T-helper 17 cell (primary cell): ENCODE data around the gene PTPN23. TPM values are rescaled to one million over a fixed set of nuclear protein-coding genes. Genes with fewer than 3 reads are reported as not detected.
A peak's percentile ranks its signal among the peaks of the same experiment; 100 is the strongest.
"Not testable (repeated sequence)": the region's sequence is repeated elsewhere in the genome, so short reads cannot be mapped to it uniquely, and the experiment has no call there.

Source experiments
- ATAC-seq: fragments of 150-1000 bp; cut with Tn5 transposase; 2 replicates; pipeline ENCODE4 v1.10.0; 2021; ENCODE audit warnings: mild to moderate bottlenecking, moderate library complexity
- DNase-seq, 3 donors: peaks; one replicate each; pipeline versions ENCODE4 v3.0.0 to v3.0.0-alpha.2; 2020 to 2021
- H3K9me3 ChIP-seq: one replicate; pipeline ENCODE4 v1.7.0; 2013; ENCODE audit warnings: low read length, mild to moderate bottlenecking; ENCODE audit not compliant: control insufficient read depth, poor library complexity, severe bottlenecking
- H3K27ac Mint-ChIP-seq: one replicate; pipeline ENCODE4 v1.8.0; 2022; ENCODE audit warnings: mild to moderate bottlenecking, moderate library complexity, mixed read lengths
- H3K27me3 Mint-ChIP-seq: one replicate; pipeline ENCODE4 v1.8.0; 2022; ENCODE audit warnings: mixed read lengths
- H3K36me3 Mint-ChIP-seq: one replicate; pipeline ENCODE4 v1.8.0; 2022; ENCODE audit warnings: low read depth, mixed read lengths
- H3K4me1 Mint-ChIP-seq: one replicate; pipeline ENCODE4 v1.8.0; 2022; ENCODE audit warnings: mild to moderate bottlenecking, mixed read lengths
- H3K4me3 Mint-ChIP-seq: one replicate; pipeline ENCODE4 v1.8.0; 2022; ENCODE audit warnings: mild to moderate bottlenecking, moderate library complexity, mixed read lengths
- total RNA-seq, 4 donors: library from RNA in 2 of 4; stranded (reverse) in 2 of 4; gene quantifications; one replicate each; pipeline ENCODE4 v1.2.3 and lab custom pipeline; 2022 to 2026

PTPN23 gene
- total RNA-seq, 2 donors from 2014 or later = 36.8 to 38.6 TPM

DNA sequence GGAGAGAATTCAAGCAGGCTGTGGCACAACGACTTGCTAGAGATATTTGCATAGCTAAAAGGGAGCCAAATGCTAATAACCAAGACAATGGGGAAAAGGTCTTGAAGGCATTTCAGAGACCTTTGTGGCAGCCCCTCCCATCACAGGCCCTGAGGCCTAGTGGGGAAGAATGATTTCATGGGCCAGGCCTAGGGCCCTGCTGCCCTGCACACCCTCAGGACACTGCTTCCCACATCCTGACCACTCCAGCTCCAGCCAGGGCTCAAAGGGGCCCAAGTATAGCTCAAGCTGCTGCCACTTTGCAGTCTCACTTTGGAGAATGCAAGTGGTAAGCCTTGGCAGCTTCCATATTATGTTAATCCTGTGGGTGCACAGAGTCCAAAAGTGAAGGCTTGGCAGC is 21.5 kb upstream of the PTPN23 start:
- H3K4me1 Mint-ChIP-seq = peaks cover 11% of the 10 kb centered on the region
- DNase-seq (no peak), ATAC-seq (no peak)
- H3K9me3 ChIP-seq = peaks cover 10% of the 10 kb centered on the region
- no peak overlapping the region for H3K27ac Mint-ChIP-seq
- H3K27me3 Mint-ChIP-seq = peaks cover 4% of the 10 kb centered on the region
- no peak overlapping the region for H3K4me3 Mint-ChIP-seq
- no peaks in the 10 kb centered on the region for H3K36me3 Mint-ChIP-seq

DNA sequence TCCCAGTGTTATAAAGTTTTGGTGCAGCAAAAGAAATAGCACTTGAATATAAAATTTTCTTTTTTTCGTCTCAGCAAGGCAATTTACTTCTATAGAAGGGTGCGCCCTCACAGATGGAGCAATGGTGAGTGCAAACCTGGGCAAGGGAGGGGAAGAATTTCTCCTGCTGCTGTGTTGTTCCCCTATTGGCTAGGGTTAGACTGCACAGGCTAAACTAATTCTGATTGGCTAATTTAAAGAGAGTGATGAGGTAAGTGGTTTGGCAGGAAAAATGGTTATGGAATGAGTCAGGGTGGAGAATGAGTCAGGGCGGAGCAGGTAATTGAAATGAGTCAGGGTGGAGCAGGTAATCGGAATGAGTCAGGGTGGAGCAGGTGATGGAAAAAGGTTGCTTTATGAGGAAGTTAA is 20.7 kb upstream of the PTPN23 start:
- peaks cover 11% of the 10 kb centered on the region for H3K4me1 Mint-ChIP-seq
- not testable (repeated sequence) for ATAC-seq, H3K27ac Mint-ChIP-seq, H3K36me3 Mint-ChIP-seq, H3K4me3 Mint-ChIP-seq, DNase-seq, H3K9me3 ChIP-seq, H3K27me3 Mint-ChIP-seq

DNA sequence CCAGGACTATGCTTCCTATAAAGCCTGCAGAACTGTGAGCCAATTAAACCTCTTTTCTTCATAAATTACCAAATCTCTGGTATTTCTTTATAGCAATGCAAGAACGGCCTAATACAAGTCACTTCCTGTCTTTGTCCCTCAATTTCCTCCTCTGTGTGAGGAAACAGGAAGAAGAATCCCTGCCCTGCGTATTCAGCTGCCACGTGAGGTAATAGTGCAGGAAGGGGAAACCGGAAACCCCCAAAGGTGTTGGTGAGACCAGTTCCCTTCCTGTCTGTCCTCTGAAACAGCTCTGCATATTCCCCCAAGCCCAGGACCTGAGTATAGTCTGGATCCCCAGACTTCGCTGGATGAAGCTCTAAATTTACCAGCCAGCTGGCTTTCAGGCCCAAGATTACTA is 18.1 kb upstream of the PTPN23 start:
- H3K27ac Mint-ChIP-seq = peak overlapping the region; percentile 8

DNA sequence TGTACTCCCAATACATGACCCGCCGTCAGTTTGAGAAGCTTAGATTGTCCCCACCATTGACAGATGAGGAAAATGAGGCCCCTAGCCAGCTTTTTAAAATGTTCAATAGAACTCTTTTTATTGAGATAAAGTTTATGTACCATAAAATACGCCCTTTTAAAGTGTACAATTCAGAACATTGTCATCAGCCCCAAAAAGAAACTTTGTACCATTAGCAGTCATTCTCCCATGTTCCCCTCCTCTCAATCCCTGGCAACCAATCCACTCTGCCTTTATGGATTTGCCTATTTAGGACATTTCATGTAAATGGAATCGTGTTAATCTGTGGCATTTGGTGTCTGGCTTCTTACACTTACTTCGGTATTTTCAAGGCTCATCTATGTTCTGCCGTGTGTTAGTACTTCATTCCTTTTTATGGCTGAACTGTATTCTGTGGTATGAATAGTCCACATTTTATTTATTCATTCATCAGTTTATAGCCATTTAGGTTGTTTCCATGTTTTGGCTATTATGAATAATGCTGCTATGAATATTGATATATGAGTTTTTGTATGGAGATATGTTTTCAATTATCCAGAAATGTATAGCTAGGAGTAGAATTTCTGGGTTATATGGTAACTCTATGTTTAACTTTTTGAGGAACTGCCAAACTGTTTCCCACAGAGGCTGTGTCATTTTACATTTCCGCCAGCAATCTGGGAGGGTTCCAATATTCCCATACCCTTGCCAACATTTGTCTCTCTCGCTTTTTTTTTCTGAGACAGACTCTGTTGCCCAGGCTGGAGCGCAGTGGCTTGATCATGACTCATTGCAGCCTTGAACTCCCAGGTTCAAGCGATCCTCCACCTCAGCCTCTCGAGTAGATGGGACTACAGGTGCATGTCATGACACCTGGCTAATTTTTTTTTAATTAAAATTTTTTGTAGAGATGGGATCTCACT is 15.3 kb upstream of the PTPN23 start:
- Mint-ChIP-seq H3K36me3 (peaks cover 2% of the 10 kb centered on the region), H3K27me3 (peaks cover 9% of the 10 kb centered on the region), H3K4me1 (peaks cover 11% of the 10 kb centered on the region), H3K27ac (no peak overlapping the region), H3K4me3 (no peak overlapping the region)
- no peaks in the 10 kb centered on the region for H3K9me3 ChIP-seq
- no peak for DNase-seq
- ATAC-seq = no peak

More for the DNA sequence above, 18.1 kb upstream of the PTPN23 start:
- peaks cover 9% of the 10 kb centered on the region for H3K4me1 Mint-ChIP-seq
- no peak overlapping the region for H3K4me3 Mint-ChIP-seq
- H3K27me3 Mint-ChIP-seq = no peaks in the 10 kb centered on the region
- ATAC-seq = peak; percentile 50
- no peak for DNase-seq
- peaks cover 10% of the 10 kb centered on the region for H3K9me3 ChIP-seq
- no peaks in the 10 kb centered on the region for H3K36me3 Mint-ChIP-seq

DNA sequence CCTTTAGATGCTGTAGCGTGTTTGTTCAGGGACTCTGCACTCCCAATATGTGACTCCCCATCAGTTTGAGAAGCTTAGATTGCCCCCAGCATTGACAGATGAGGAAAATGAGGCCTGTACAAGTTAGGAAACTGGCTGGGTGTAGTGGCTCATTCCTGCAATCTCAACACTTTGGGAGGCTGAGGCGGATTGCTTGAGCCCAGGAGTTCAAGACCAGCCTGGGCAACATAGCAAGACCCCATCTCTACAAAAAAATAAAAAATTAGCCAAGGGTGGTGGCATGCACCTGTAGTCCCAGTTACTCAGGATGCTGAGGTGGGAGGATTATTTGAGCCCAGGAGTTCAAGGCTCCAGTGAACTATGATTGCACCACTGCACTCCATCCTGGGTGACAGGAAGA is 14.0 kb upstream of the PTPN23 start:
- peaks cover 9% of the 10 kb centered on the region for H3K27me3 Mint-ChIP-seq
- H3K4me3 Mint-ChIP-seq = no peak overlapping the region
- H3K4me1 Mint-ChIP-seq = peaks cover 11% of the 10 kb centered on the region
- no peaks in the 10 kb centered on the region for H3K9me3 ChIP-seq
- ATAC-seq (no peak), DNase-seq (no peak)
- no peak overlapping the region for H3K27ac Mint-ChIP-seq
- peaks cover 2% of the 10 kb centered on the region for H3K36me3 Mint-ChIP-seq

DNA sequence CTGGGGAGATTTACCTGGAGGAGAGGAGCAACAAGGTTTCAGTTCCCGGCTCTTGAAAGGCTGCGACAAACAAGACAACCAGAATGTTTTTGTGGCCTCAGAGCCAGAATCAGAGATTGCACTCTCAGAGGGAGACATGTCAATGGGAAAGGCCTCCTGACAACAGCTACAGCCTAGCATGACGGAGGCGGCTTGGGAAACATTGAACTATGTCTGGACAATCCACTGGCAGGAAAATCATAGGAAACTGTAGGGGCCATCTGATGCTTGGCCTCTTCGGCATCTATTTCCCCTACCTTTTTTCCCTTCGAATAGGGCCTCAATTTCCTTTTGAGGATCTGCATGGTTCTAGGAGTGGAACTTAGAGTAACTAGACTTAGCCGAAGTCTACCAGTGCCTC is 13.2 kb upstream of the PTPN23 start:
- Mint-ChIP-seq H3K36me3 (peaks cover 2% of the 10 kb centered on the region), H3K4me3 (no peak overlapping the region), H3K27me3 (peaks cover 9% of the 10 kb centered on the region), H3K27ac (no peak overlapping the region), H3K4me1 (peaks cover 8% of the 10 kb centered on the region)
- no peak for ATAC-seq
- H3K9me3 ChIP-seq = no peaks in the 10 kb centered on the region
- no peak for DNase-seq

DNA sequence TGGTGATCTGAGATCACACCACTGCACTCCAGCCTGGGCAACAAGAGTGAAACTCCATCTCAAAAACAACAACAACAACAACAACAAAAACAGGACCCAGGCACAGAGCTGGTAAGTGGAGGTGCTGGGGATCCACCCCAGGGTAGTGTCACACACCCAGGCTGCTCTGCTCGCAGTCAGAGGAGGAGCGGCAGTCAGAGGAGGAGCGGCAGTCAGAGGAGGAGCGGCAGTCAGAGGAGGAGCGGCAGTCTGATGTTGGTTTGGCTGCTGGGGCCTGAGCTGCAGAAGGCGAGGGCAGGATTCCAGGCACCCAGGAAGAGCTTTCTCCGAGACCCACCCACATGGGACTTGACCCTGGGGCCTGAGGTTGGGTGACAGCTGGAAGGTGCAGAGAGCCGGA is 10.8 kb upstream of the PTPN23 start:
- ATAC-seq, H3K27me3 Mint-ChIP-seq, H3K4me1 Mint-ChIP-seq, H3K9me3 ChIP-seq, H3K4me3 Mint-ChIP-seq, H3K27ac Mint-ChIP-seq, DNase-seq, H3K36me3 Mint-ChIP-seq: not testable (repeated sequence)

DNA sequence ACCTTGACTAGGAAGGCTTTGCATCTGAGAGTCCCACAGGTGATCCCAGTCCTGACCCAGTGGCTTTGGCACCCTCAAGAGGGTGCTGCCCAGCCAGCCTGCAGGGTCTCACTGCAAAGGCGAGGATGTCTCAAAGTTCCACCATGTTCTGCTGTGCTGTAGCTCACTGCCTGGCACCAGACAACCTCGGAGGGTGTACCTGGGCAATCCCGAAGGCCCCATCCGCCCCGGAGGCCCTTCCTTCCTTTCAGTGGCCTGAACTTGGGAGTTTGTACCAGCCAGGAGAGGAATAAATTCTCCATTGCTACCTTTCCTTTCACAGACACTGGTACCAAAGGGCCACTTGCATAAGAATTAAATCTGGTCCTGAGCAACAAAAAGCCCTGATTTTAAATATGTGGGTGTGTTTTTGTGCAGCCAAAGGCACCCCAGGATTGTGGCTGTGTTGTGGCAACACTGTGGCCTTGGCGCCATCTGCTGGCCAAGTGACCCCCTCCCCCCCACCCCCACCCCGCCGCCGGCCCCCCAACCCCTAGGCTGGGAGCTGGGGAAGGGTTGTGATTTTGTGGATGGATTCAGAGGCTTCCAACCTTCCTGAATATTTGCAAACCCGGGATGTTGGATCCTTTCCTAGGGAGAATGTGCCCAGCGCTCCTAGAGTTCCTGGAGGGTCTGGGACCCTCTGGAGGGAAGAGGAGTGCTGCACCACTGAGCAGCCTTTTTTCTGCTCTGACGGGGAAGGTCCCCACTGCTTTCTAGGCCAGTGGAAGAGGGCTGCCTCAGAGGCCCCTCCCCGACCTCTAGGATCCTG is 9.7 kb upstream of the PTPN23 start:
- H3K4me1 Mint-ChIP-seq = peaks cover 9% of the 10 kb centered on the region
- peaks cover 17% of the 10 kb centered on the region for H3K27me3 Mint-ChIP-seq
- no peak overlapping the region for H3K27ac Mint-ChIP-seq
- no peak for ATAC-seq
- H3K4me3 Mint-ChIP-seq = no peak overlapping the region
- peaks cover 2% of the 10 kb centered on the region for H3K36me3 Mint-ChIP-seq
- no peaks in the 10 kb centered on the region for H3K9me3 ChIP-seq
- DNase-seq = peak in 1 of 3 donors; percentile 19

DNA sequence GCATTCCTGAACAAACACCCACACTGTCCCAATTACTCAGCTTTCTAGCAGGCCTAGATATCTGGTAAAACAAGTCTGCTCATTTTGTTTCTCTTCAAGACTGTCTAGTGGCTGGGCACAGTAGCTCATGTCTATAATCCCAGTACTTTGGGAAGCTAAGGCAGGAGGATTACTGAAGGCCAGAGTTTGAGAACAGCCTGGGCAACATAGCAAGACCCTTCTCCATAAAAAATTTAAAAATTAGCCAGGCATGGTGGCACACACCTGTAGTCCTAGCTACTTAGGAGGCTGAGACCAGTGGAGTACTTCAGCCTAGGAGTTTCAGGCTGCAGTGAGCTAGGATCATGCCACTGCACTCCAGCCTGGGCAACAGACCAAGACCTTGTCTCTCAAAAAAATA is 6.2 kb upstream of the PTPN23 start:
- Mint-ChIP-seq H3K36me3 (no peaks in the 10 kb centered on the region), H3K27me3 (peaks cover 8% of the 10 kb centered on the region), H3K4me1 (peaks cover 11% of the 10 kb centered on the region), H3K4me3 (no peak overlapping the region), H3K27ac (no peak overlapping the region)
- ATAC-seq (no peak), DNase-seq (no peak)
- no peaks in the 10 kb centered on the region for H3K9me3 ChIP-seq

DNA sequence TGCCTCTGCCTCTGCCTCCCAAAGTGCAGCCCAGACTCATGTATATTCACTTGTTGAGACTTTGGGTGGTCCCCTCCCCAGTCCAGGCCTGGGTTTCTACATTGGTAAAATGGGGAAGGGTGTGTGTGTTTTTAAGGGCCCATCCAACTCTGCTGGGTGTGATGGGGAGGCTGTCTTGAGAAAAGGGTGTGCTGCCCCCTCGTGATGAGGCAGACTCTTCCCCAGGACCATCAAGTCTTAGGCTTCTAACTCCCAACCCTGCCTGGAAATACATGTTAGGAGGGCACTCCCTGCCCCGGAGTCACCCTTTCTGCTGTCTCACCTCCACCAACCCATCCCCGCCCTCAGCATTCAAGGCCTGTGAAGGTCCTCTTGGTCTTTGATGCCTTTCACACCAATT is 4.4 kb upstream of the PTPN23 start:
- DNase-seq (no peak), ATAC-seq (no peak)
- H3K36me3 Mint-ChIP-seq = peaks cover 4% of the 10 kb centered on the region
- no peaks in the 10 kb centered on the region for H3K9me3 ChIP-seq
- peaks cover 8% of the 10 kb centered on the region for H3K27me3 Mint-ChIP-seq
- H3K4me3 Mint-ChIP-seq = no peak overlapping the region
- peaks cover 21% of the 10 kb centered on the region for H3K4me1 Mint-ChIP-seq
- no peak overlapping the region for H3K27ac Mint-ChIP-seq

DNA sequence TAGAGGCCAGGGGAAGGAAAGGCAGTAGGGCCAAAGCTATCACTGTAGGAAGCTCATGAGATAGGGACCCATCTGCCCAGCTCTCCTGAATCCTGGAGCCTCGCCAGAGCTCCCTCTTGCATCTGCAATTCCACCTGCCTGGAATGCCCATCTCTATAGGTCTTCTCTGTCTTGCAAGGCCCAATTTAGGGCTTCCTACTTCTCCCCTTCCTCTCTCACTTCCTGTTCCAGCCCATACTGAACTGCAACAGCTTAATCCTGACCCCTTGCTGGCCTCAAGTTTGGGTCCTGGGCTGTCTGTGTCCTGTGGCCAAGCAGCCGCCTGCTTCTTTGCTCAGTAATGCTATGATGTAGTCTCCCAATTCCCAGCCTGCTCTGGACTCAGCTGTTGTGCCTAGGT is 3.6 kb upstream of the PTPN23 start:
- DNase-seq (no peak), ATAC-seq (no peak)
- no peaks in the 10 kb centered on the region for H3K9me3 ChIP-seq
- peaks cover 8% of the 10 kb centered on the region for H3K27me3 Mint-ChIP-seq
- H3K4me1 Mint-ChIP-seq = peaks cover 26% of the 10 kb centered on the region
- peaks cover 6% of the 10 kb centered on the region for H3K36me3 Mint-ChIP-seq
- H3K4me3 Mint-ChIP-seq = no peak overlapping the region
- H3K27ac Mint-ChIP-seq = peak overlapping the region; percentile 83

DNA sequence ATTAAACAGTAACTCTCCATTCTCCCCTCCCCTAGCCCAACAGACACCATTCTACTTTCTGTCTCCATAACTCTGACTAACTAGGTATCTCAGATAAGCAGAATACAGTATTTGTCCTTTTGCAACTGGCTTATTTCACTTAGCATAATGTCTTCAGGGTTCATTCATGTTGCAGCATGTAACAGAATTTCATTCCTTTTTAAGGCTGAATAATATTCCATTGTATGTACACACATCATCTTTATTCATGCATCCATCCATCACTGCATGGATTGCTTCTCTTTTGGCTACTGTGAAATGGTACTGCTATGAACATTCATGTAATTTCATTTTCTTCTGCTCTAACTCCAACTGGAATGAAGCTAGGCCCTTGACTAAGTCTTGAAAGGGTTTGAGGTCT is 2.0 kb upstream of the PTPN23 start:
- ATAC-seq (no peak), DNase-seq (no peak)
- H3K27me3 Mint-ChIP-seq = peaks cover 8% of the 10 kb centered on the region
- peaks cover 37% of the 10 kb centered on the region for H3K4me1 Mint-ChIP-seq
- peaks cover 7% of the 10 kb centered on the region for H3K36me3 Mint-ChIP-seq
- H3K4me3 Mint-ChIP-seq = no peak overlapping the region
- H3K9me3 ChIP-seq = no peaks in the 10 kb centered on the region
- peak overlapping the region; percentile 100 for H3K27ac Mint-ChIP-seq

DNA sequence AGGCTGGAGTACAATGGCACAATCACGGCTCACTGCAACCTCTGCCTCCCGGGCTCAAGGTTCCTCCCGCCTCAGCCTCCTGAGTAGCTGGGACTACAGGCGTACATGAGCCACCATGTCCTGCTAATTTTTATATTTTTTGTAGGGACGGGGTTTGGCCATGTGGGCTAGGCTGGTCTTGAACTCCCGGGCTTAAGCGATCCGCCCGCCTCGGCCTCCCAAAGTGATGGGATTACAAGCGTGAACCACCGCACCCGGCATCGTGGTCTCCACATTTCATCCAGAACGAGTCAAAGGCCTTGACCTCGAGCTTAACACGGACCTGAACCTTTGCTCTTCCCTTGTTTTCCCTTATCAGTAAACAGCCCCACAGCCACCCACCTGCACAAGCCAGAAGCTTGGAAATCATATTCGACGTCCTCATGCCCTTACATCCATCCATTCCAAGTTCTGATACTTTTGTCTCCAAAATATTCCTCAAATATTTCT is 1.4 kb upstream of the PTPN23 start:
- peak overlapping the region; percentile 100 for H3K27ac Mint-ChIP-seq
- peaks cover 8% of the 10 kb centered on the region for H3K27me3 Mint-ChIP-seq

More for the DNA sequence above, 1.4 kb upstream of the PTPN23 start:
- DNase-seq (no peak), ATAC-seq (no peak)
- H3K4me1 Mint-ChIP-seq = peaks cover 39% of the 10 kb centered on the region
- peak overlapping the region; percentile 99 for H3K4me3 Mint-ChIP-seq
- H3K36me3 Mint-ChIP-seq = peaks cover 7% of the 10 kb centered on the region
- no peaks in the 10 kb centered on the region for H3K9me3 ChIP-seq
